GM18505 (cell line): ENCODE measurements around the gene EML4.
A peak's percentile ranks its signal among the peaks of the same experiment; 100 is the strongest.

Experiments used
- ATAC-seq: cut with Tn5 transposase; IDR thresholded peaks from one replicate; pipeline ENCODE4 v1.9.1; 2021; ENCODE audit not compliant: unreplicated experiment
- POLR2A ChIP-seq: IDR thresholded peaks from 4 replicates; pipeline ENCODE4 v1.6.1; 2011; ENCODE audit warnings: borderline replicate concordance; ENCODE audit not compliant: insufficient read depth, insufficient read length; ENCODE audit errors: extremely low read depth

The EML4 gene

DNA sequence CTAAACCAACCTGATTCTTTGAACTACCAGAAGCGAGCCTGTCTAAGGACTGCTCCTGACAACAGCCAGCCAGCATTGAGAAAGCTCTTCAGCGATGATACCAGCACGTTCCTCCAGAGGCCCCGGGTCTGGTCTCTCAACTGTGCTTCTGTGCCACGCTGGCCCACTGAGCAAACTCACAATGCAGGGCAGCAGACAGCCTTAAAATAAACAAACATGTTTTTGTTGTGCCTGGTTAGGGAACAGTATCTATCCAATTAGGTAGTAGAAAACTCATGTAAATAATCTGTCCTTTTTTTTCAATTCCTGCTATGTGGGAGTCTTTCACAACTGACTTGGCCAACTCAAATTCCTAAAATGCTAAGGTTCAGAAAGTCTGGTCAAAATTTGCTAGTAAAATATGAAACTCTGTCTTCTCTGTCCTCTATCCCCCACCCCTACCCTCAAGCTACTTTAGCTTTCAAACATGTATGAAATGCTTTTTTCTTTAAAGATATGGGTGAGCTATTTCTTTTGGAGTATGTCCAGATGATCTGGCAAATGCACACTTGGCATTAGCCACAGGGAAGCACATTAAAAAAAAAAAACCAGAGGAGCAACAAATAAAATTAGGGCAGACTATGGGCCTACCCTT is 21.4 kb upstream of the EML4 start:
- TF ChIP-seq POLR2A: no peak
- ATAC-seq: no peak

DNA sequence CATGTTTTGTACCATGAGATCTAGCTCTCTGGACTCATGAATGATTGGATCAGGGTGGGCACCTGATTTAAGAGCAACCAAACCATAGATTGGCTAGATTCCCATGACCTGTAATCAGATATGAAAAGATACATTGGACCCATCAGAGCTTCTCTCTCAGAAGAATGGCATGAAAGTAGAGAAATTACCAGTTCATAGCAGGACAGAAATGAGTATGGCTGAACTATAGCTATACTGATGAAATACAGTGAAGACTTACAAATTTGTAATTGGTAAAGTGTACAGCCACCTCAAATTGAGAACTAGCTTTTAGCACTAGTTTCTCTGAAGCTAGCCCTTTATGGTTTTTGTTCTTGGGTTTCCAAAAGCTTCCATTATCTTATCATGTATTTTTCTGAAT is 19.0 kb upstream of the EML4 start:
- TF ChIP-seq POLR2A: no peak
- no peak for ATAC-seq

DNA sequence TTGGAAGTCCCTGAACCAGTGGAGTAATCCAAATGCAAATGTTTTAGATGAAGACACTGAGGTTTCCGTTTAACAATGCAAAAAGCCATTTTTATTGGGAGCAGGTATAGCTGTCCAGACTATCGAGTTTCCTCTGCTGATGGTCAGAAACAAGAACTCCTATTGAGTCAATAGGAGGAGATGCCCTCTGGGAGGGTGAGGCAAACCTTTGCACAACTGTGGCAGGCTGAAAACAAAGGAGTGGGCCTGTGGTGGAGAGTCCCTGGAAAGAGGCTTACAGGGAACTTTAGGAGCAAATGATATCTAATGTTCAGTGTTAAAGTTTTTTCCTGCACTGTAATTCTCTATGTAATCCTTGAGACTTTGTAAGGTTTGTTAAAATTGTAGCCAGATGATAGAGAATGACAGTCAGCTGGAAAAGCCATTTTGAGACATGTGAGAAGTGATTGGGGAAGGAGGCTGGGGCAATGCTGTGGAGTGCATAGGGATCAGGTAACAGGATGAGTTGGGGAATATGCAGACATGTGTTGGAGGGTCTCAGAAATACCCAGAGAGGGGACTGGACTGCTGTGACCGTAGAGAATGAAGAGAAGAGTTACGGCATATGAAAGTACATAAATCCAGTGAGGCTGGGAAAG is 15.1 kb upstream of the EML4 start:
- no peak for TF ChIP-seq POLR2A

DNA sequence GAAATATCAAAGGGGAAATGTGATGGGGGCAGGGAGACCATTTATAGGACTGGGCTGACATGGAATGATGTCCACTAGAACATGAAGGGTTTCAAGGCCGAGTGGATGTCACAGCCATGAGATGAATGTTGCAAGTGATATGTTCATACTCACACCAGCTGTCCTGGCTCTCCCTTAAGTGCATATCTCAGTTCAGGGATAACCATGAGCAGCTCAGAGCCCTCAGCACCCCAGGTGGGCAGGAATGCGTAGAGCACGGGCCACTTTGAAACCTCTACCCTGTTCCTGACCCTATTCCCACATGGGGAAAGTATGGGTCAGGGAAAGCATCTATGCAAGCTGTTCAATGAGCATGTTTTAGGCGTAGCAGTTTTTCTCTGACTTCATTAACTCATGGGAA is 12.4 kb upstream of the EML4 start:
- TF ChIP-seq POLR2A: no peak
- no peak for ATAC-seq

More for the DNA sequence above, 15.1 kb upstream of the EML4 start:
- ATAC-seq: no peak

DNA sequence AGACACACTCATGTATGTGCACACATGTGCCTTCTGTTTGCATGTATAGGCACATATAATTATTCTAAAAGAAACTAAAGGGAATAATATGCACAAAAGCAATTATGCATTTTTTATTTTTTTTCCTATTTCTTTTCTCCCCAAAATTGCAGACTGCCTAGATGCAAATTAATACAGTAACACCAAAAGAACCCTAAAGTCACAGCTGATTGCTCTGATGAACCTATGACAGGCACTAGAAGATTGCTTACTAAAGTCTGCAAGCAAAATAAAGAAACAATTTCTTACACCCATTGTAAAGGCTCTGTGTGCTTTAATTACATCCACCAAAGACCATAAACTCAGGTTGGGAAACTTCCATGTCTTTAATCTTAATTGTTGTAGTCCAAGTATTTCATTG is 7.7 kb upstream of the EML4 start:
- TF ChIP-seq POLR2A: no peak
- ATAC-seq: no peak

DNA sequence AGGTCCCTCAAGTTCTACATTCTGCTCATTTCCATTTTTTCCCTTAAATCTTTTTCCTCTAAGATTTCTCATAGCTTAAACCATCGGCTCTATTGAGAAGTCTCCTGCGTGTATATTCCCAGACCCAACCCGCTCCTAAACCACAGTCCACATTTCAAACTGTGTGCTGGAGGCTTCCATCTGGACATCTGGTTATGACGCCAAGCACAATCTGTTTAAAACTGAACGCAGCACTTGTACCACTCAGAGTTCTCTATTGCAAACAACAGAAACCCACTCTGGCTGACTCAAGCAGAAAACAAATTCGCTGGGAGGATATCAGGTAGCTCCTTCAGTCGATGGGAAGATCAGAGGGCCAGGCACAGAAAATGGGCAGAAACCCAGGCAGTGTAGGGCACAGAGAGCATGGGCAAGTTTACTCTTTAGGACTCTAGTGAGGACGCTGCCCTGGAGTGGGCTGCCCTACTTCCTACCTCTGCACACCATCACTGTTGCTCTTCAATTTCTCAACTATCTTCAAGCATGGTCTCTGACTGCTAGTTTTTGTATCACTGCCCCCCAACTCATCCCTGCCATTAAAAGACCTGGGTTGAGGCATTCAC is 5.6 kb upstream of the EML4 start:
- ATAC-seq: no peak

DNA sequence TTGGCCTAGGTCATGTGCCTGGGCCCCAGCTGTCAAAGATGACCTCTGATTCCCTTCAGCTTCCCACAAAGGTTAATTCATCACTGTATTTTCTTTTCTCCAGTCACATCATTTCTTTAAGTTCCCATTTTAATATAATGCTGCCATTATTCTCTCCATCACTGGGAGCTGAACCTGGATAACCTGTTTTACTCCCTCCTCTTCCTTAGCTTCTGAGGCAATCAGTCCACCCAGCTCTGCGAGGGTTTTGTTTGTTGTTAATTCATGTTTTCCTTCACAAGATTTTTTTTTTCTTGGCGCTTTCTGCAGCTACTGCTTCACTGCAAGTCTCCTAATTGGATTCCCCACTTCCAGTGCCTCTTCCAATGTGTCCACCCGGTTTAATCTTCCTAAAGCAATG is 5.1 kb upstream of the EML4 start:
- TF ChIP-seq POLR2A: no peak
- ATAC-seq: no peak

More for the DNA sequence above, 5.6 kb upstream of the EML4 start:
- TF ChIP-seq POLR2A: no peak

DNA sequence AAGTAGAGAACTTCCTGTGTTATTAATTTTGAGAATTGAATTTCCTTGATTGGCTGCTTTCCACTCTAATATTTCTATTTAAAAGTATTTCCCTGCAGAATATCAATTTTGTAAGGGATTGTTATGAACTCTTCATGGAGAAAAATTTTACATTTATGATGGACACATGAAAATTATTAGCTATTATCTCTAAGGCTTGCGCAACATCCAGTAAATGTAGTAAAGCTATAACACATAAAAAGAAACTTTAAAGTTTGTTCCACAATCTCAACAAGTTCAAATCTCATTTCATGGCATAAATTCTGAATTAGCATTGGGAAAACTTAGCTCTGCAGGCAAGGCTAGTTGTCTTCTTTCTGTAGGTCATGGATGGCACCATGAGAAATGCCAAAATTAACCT is 4.2 kb upstream of the EML4 start:
- TF ChIP-seq POLR2A: no peak
- ATAC-seq: no peak

DNA sequence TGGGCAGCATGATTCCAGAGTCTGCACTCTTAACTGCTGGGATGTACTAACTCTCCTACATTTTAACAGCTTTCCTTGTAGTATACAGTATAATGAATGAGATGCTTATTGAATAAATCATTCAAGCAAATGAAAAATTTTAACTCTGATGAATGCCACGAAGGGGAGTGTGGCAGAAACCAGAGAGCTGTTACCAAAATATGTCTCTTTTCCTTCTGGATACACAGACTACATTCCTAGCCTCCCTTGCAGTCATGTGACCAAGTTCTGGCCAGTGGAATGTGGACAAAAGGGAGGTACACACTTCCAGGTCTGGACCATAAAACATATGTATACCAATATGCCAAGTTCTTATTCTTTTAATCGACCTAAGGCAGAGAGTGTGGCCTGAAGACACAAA is 1.7 kb upstream of the EML4 start:
- no peak for ATAC-seq
- TF ChIP-seq POLR2A: no peak

DNA sequence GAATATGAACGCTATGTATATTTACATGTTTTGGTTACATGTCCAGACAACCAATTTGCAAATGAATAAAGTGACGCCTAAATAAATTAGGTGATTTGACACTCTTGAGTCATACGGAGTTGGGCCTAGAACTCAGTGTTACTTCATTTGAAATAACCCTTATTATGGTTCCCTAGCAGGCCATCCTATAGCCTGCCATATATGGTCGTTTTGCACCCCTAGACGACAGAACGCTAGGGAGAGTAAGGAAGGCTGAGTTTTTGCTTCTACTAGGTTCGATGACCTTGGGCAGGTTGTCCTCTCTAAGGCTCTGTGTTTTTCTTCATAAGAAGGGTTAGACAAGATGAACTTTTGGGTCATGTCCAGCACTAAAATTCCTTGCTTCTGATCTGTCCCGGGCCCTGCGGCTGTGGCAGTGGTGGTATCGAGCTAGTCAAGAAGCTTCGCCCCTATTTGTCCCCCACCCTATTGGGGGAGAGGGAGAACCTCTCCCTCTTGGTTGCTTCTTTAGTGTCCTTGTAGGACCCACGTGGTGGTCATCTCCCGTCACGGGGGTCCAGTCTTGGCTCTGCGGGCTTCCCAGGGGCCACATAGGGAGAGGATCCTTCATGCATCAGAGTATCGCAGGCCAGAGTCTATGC is 574 bp upstream of the EML4 start:
- ATAC-seq: no peak
- TF ChIP-seq POLR2A: no peak

DNA sequence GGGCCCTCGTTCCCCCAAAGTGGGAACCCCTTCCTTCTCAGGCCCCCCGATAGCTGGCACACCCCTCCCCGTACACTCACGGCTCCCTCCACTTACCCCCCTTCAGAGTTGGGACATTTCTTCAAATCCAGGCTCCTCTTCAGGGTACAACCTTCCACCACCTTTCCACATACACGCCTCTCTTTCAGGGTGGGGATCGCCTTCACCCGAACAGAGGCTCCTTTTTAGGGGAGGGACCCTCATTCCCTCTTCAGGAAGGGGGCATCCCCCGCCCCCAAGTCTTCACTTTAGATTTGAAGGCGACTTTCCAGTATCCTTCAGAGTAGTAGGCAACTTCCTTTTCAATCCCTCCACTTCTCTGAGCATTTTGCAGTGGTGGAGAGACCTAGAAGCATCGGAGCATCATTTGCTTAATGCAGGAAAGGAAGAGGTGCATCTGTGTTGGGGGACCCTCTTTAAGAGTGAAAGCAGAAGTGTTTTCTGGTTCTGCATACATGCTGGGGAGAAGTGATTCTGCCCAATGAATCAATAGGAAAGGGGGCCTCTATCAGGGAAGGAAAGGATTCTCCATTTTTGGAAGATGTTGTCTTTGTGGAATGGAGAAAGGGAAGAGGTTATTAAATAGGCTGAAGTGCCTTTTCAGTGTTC is 845 bp downstream of the EML4 start:
- ATAC-seq: peak; percentile 26
- TF ChIP-seq POLR2A: no peak

DNA sequence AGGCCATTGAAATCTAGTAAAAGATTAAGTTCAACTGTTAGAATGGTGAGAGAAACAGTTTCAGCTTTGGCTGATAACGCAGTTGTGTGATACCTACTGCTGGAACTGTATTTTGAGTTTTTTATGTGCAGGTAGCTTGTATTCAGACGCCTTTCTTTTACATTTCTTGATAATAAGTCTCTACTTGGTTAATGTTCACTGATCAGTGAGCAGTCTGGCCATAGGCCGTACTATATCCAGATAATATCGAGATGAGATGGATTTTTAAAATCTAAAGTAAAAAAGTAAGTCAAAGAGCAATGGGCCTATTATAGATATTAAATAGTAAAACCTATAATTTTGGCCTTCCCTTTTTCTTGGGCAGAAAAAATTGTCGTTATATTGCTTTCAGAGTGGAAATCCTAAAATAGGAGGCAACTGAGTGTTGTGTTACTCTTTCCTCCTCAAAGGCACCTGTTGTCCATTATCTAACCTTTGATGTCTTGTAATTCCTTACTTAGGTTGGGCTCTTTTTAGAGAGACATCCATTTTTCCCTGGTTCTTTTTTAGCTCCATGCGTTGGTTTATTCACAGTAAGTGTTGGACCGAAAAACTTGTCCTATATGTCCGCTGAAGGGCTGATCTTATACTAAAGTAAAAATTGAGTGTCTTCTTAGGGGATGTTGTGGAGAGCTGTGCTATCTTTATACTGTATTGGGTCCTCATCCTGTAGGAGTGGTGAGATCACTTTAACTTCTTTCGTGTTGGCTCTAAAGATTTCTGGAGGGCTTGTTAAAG is 1.7 kb downstream of the EML4 start:
- no peak for ATAC-seq
- TF ChIP-seq POLR2A: no peak

DNA sequence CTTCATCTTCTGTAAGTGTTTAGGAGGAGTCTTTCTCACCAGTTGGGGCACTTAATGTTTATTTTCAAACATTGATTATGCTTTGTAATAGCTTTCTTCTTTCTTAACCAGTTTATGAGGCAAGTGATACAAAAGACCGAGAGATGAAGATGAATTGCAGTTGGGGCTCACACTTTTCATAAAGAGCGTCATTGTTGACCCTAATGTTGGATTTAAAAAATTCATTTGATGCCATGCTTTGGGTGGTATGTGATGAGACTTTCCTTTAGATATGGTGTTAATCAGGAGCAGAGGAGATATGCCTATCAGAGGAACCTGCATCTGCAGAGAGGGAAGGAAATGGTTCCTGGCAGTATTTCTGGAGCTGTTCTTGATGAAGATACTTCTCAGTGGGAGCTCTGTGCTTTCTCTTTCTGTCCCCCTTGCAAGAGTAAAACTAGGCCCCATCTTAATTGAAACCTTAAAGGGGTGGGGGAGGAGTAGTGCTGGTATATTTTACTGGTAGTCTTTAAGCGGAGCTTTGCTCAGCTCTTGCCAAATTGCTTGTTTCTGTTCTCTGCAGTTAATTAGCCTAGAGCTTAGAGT is 2.3 kb downstream of the EML4 start:
- no peak for ATAC-seq
- no peak for TF ChIP-seq POLR2A

DNA sequence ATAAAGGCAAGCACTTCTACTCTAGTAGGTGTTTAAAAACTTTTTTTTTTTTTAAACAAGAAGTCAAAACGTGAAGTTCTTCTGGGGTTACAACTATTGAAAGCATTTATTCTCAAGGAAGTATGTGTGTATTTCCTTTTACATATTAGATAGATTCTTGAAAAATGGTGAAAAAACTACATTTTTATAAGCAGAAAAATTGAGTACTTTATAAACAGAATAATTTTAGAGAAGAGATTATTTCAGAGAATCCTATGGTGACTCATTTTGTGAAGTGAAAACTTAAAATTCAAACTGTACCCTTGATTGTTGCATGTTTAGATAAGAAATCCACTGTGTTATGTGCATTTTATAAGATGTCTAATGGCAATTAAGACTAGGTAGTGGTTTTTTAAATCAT is 2.9 kb downstream of the EML4 start:
- no peak for ATAC-seq
- no peak for TF ChIP-seq POLR2A
